T-cell (primary cell): ENCODE measurements around the gene EXOC6. TPM values are rescaled to one million over a fixed set of nuclear protein-coding genes. Genes with fewer than 3 reads are reported as not detected.

Experiments used
- ATAC-seq, 4 experiments: fragments of 200-7000 bp in 3 of 4; fragments of 150-1000 bp in 1 of 4; cut with Tn5 transposase; replicated peaks in 1 of 4; 1 replicate in 3 of 4; 2 replicates in 1 of 4; pipeline ENCODE4 v1.10.0; 2021; ENCODE audit warnings: moderate library complexity in 3 of 4, mild to moderate bottlenecking in 2 of 4, moderate number of reproducible peaks in 1 of 4
- CTCF ChIA-PET, 2 donors: fragments of 300-600 bp; sonication (Branson Sonifier 250); formaldehyde crosslinking; loops; one replicate each; lab custom pipeline; 2022; ENCODE audit warnings: antibody characterized with exemption in 2 of 2; lab: Charles Lee
- POLR2A ChIA-PET, 2 donors: fragments of 300-600 bp; sonication (Branson Sonifier 250); formaldehyde crosslinking; loops; one replicate each; lab custom pipeline; 2022; ENCODE audit warnings: antibody characterized with exemption in 2 of 2; lab: Charles Lee
- DNase-seq, 35 experiments: peaks; one replicate each; pipeline versions ENCODE4 v3.0.0 to v3.0.0-alpha.2; 2013 to 2023
- H3K27ac ChIP-seq: one replicate; pipeline ENCODE4 v1.5.1; 2013; ENCODE audit warnings: low read length
- H3K27me3 ChIP-seq, 2 experiments: replicated peaks in 1 of 2; 1 replicate in 1 of 2; 2 replicates in 1 of 2; pipeline versions ENCODE4 v1.6.1 to v1.7.0; 2013; ENCODE audit warnings: low read length in 1 of 2, mixed read lengths in 1 of 2; ENCODE audit not compliant: control insufficient read depth in 2 of 2, insufficient read depth in 2 of 2; ENCODE audit errors: extremely low read depth in 1 of 2
- H3K36me3 ChIP-seq, 2 donors: 1 replicate in 1 of 2; 2 replicates in 1 of 2; pipeline versions ENCODE4 v1.6.1 to v1.7.0; 2013; ENCODE audit warnings: low read length in 1 of 2; ENCODE audit not compliant: control insufficient read depth in 2 of 2, insufficient read depth in 1 of 2; ENCODE audit errors: extremely low read depth in 1 of 2
- H3K4me1 ChIP-seq, 2 experiments: 1 replicate in 1 of 2; 2 replicates in 1 of 2; pipeline versions ENCODE4 v1.6.1 to v1.7.0; 2013; ENCODE audit warnings: low read length in 2 of 2, mixed read lengths in 1 of 2; ENCODE audit not compliant: insufficient read depth in 2 of 2, control insufficient read depth in 1 of 2; ENCODE audit errors: extremely low read depth in 1 of 2
- H3K4me3 ChIP-seq, 2 donors: 1 replicate in 1 of 2; 2 replicates in 1 of 2; pipeline versions ENCODE4 v1.5.1 to v1.7.0; 2013; ENCODE audit warnings: mild to moderate bottlenecking in 2 of 2, low read length in 1 of 2, moderate library complexity in 1 of 2; ENCODE audit not compliant: control insufficient read depth in 1 of 2; ENCODE audit errors: extremely low read depth in 1 of 2
- H3K9me3 ChIP-seq: 2 replicates; pipeline ENCODE4 v1.7.0; 2013
- H3K27ac Mint-ChIP-seq, 2 donors: one replicate each; pipeline ENCODE4 v1.8.0; 2020 to 2021; ENCODE audit warnings: mild to moderate bottlenecking in 2 of 2, mixed read lengths in 2 of 2
- H3K27me3 Mint-ChIP-seq, 2 donors: one replicate each; pipeline ENCODE4 v1.8.0; 2021 to 2022; ENCODE audit warnings: mixed read lengths in 2 of 2
- H3K36me3 Mint-ChIP-seq: one replicate; pipeline ENCODE4 v1.8.0; 2021; ENCODE audit warnings: mixed read lengths
- H3K4me1 Mint-ChIP-seq, 3 donors: one replicate each; pipeline ENCODE4 v1.8.0; 2020 to 2022; ENCODE audit warnings: mixed read lengths in 3 of 3, mild to moderate bottlenecking in 1 of 3
- H3K4me3 Mint-ChIP-seq, 3 donors: one replicate each; pipeline ENCODE4 v1.8.0; 2020 to 2022; ENCODE audit warnings: mild to moderate bottlenecking in 3 of 3, mixed read lengths in 3 of 3, moderate library complexity in 3 of 3
- H3K9me3 Mint-ChIP-seq, 3 donors: one replicate each; pipeline ENCODE4 v1.8.0; 2020 to 2022; ENCODE audit warnings: mixed read lengths in 3 of 3
- WGBS: methylation state at CpG from one replicate; pipeline ENCODE4 v1.1.5; 2013; ENCODE audit warnings: missing lambda C conversion rate; ENCODE audit not compliant: insufficient coverage; 5-methylcytosine and 5-hydroxymethylcytosine counted together
- total RNA-seq, 35 experiments: library from RNA in 6 of 35; stranded (reverse) in 6 of 35; fragments of 120-200 nt in 1 of 35; gene quantifications; one replicate each; pipeline versions ENCODE4 v1.2.1 to v1.2.4 and lab custom pipeline; 2013 to 2026

EXOC6 gene
- total RNA-seq, 5 donors from 2014 or later (not counting 1 experiment from before 2014, with no cell fraction given), result 8.7 to 13.3 (median 9.7) TPM

DNA sequence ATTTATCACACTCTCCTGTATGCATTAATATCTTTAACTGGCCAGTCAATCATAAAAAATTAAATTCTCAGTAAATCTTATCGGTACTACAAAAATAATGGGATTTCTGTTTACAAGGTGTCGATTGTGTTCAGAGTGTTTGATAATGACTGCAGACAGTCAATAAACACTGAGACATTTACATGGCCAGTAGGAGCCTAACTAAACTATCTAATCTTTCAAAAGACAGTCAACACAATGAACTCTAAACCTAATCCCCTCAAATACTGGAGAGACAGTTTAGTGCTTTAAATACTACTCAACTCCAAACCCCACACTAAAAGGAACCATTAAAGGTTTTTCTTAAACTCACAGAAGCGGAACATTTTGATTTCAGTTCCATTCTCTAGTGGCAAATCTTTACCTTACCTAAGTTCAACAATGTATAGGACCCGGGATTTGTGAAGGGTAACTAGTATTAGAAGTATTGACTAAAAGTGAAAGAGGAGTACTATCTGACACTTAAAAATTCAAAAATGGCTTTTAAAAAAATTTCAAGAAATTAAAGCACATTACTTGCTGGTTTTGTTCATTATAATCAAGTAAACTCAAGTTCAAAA lies 37.3 kb upstream of the EXOC6 start:
- no peaks in the 10 kb centered on the region for H3K9me3 Mint-ChIP-seq
- no peaks in the 10 kb centered on the region for H3K36me3 ChIP-seq
- H3K4me1 ChIP-seq, result no peaks in the 10 kb centered on the region
- no peak overlapping the region for H3K27ac Mint-ChIP-seq
- no peaks in the 10 kb centered on the region for H3K36me3 Mint-ChIP-seq
- WGBS, result no CpG with 5 or more reads among the region's 4 CpGs
- H3K27me3 ChIP-seq, result peaks cover 0 to 9% of the 10 kb centered on the region in 2 experiments
- H3K4me3 ChIP-seq, result no peak overlapping the region
- ChIA-PET CTCF (interaction anchor here in 1 of 2 donors (0.7 kb wide), 1 partner anchor 307 kb away, joined by 3 read pairs; no protein-coding TSS in a partner anchor), POLR2A (no interaction called here)
- no peak overlapping the region for H3K27ac ChIP-seq
- DNase-seq (no peak), ATAC-seq (no peak)
- no peak overlapping the region for H3K4me3 Mint-ChIP-seq
- H3K4me1 Mint-ChIP-seq, result no peaks in the 10 kb centered on the region
- no peaks in the 10 kb centered on the region for H3K9me3 ChIP-seq
- peaks cover 11 to 12% of the 10 kb centered on the region in 2 donors for H3K27me3 Mint-ChIP-seq

DNA sequence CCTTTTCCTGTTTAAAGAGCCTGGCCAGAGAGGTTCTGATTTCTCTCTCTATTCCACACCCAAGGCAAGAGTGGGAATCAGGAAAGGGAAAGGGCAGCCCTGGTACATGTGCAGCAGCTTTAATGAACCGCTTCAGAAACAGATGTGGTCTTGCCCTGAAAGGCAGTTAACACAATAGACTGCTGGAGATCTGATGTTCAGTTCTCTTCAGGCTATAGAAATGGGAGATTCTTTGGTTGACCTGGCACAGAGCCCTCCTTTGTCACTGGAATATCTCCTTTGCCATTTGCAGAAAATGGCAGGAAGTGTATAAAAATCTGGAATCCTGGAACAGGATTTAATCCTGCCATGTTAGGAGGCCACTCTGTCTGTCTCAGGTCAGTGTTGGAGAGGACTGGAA lies 36.3 kb upstream of the EXOC6 start:
- H3K27me3 Mint-ChIP-seq, result peaks cover 13 to 15% of the 10 kb centered on the region in 2 donors
- H3K9me3 Mint-ChIP-seq, result no peaks in the 10 kb centered on the region
- CTCF ChIA-PET, result no interaction called here
- POLR2A ChIA-PET, result no interaction called here
- Histone ChIP-seq H3K27ac (no peak overlapping the region), H3K36me3 (no peaks in the 10 kb centered on the region), H3K27me3 (peaks cover 0 to 9% of the 10 kb centered on the region in 2 experiments), H3K4me1 (no peaks in the 10 kb centered on the region), H3K9me3 (no peaks in the 10 kb centered on the region), H3K4me3 (no peak overlapping the region)
- DNase-seq (no peak), ATAC-seq (no peak)
- H3K27ac Mint-ChIP-seq, result no peak overlapping the region
- H3K36me3 Mint-ChIP-seq, result no peaks in the 10 kb centered on the region
- H3K4me3 Mint-ChIP-seq, result no peak overlapping the region
- 75% methylated on average over 1 of the region's 1 CpG for WGBS
- no peaks in the 10 kb centered on the region for H3K4me1 Mint-ChIP-seq

- Histone ChIP-seq H3K27ac (no peak overlapping the region), H3K4me1 (no peaks in the 10 kb centered on the region), H3K9me3 (no peaks in the 10 kb centered on the region), H3K27me3 (no peaks in the 10 kb centered on the region), H3K36me3 (no peaks in the 10 kb centered on the region), H3K4me3 (no peak overlapping the region)
- ATAC-seq (no peak), DNase-seq (no peak)
- Mint-ChIP-seq H3K4me1 (no peaks in the 10 kb centered on the region), H3K4me3 (no peak overlapping the region), H3K27ac (no peak overlapping the region), H3K36me3 (no peaks in the 10 kb centered on the region), H3K9me3 (no peaks in the 10 kb centered on the region), H3K27me3 (peaks cover 6 to 9% of the 10 kb centered on the region in 2 donors)
- ChIA-PET POLR2A (no interaction called here), CTCF (no interaction called here)
- WGBS, result 88% methylated on average over 2 of the region's 4 CpGs
Measured at GRCh38 chr10:92813979-92814378, 34.3 kb upstream of the EXOC6 start.

GRCh38 chr10:92814790-92815189 lies 33.5 kb upstream of the EXOC6 start:
- WGBS, result no CpG with 5 or more reads among the region's 2 CpGs
- Mint-ChIP-seq H3K27me3 (peaks cover 6 to 9% of the 10 kb centered on the region in 2 donors), H3K4me1 (no peaks in the 10 kb centered on the region), H3K36me3 (no peaks in the 10 kb centered on the region), H3K9me3 (no peaks in the 10 kb centered on the region), H3K4me3 (no peak overlapping the region), H3K27ac (no peak overlapping the region)
- no peak for DNase-seq
- CTCF ChIA-PET, result no interaction called here
- Histone ChIP-seq H3K27ac (no peak overlapping the region), H3K27me3 (no peaks in the 10 kb centered on the region), H3K36me3 (no peaks in the 10 kb centered on the region), H3K4me1 (no peaks in the 10 kb centered on the region), H3K4me3 (no peak overlapping the region), H3K9me3 (no peaks in the 10 kb centered on the region)
- POLR2A ChIA-PET, result no interaction called here
- ATAC-seq, result no peak

DNA sequence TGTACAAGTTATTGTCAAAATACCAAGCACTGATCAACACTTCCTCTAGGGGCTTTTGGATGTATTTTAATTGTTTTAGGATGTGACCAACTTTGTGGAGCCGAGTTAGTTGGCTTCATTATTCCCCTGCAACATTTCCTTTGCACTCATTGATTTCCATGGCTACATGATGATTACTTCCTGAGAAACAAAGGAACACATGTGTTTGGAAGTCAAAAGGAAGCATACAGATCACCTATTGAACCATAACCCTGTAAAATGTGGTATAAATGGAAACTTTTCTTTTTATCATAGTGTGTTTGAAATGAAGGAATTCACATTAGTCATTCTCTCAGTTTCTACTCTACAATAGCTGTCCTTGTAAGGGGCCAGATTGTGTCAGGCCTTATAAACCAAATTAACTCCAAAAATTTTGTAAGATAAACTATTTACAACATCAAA lies 32.2 kb upstream of the EXOC6 start:
- CTCF ChIA-PET, result no interaction called here
- Mint-ChIP-seq H3K9me3 (no peaks in the 10 kb centered on the region), H3K4me1 (no peaks in the 10 kb centered on the region), H3K36me3 (no peaks in the 10 kb centered on the region), H3K27me3 (peaks cover 6 to 9% of the 10 kb centered on the region in 2 donors), H3K4me3 (no peak overlapping the region), H3K27ac (no peak overlapping the region)
- H3K4me1 ChIP-seq, result no peaks in the 10 kb centered on the region
- H3K27me3 ChIP-seq, result no peaks in the 10 kb centered on the region
- ATAC-seq (no peak), DNase-seq (no peak)
- no peak overlapping the region for H3K4me3 ChIP-seq
- no peak overlapping the region for H3K27ac ChIP-seq
- WGBS, result no CpG with 5 or more reads among the region's 1 CpG
- POLR2A ChIA-PET, result no interaction called here
- H3K36me3 ChIP-seq, result no peaks in the 10 kb centered on the region
- no peaks in the 10 kb centered on the region for H3K9me3 ChIP-seq

GRCh38 chr10:92822060-92822634 lies 26.2 kb upstream of the EXOC6 start:
- 61% methylated on average over 2 of the region's 6 CpGs for WGBS
- CTCF ChIA-PET, result interaction anchor here (0.9 to 2.5 kb wide), 2 partner anchors 21 to 25 kb away, joined by 3 to 5 read pairs; no protein-coding TSS in a partner anchor
- Histone ChIP-seq H3K9me3 (no peaks in the 10 kb centered on the region), H3K27me3 (no peaks in the 10 kb centered on the region), H3K36me3 (no peaks in the 10 kb centered on the region), H3K4me1 (no peaks in the 10 kb centered on the region), H3K27ac (no peak overlapping the region), H3K4me3 (no peak overlapping the region)
- Mint-ChIP-seq H3K36me3 (no peaks in the 10 kb centered on the region), H3K4me3 (no peak overlapping the region), H3K9me3 (no peaks in the 10 kb centered on the region), H3K4me1 (peaks cover 7 to 19% (median 9%) of the 10 kb centered on the region in 3 donors), H3K27ac (no peak overlapping the region), H3K27me3 (peaks cover under 1 to 1% of the 10 kb centered on the region in 2 donors)
- ATAC-seq (no peak), DNase-seq (no peak)
- POLR2A ChIA-PET, result no interaction called here
